ENCODE measurements around the gene TRPV2. TPM values are rescaled to one million over a fixed set of nuclear protein-coding genes. Genes with fewer than 3 reads are reported as not detected.

The TRPV2 gene
- total RNA-seq, 2 donors from 2014 or later = 7.1 to 11.0 TPM

- no peaks in the 10 kb centered on the region for H3K36me3 ChIP-seq
- no peak for DNase-seq (ENCODE audit: low spot score)
- no peak overlapping the region for H3K27ac ChIP-seq
- H3K27me3 ChIP-seq (replicated peaks; ENCODE audit: insufficient read depth) = no peaks in the 10 kb centered on the region
- 94% methylated on average over 17 of the region's 17 CpGs for WGBS
- no peak for TF ChIP-seq POLR2A (IDR thresholded peaks at IDR 0.05)
- no peak for TF ChIP-seq CTCF (IDR thresholded peaks at IDR 0.05)
- no peak for TF ChIP-seq POLR2AphosphoS5 (IDR thresholded peaks at IDR 0.05)
- no peaks in the 10 kb centered on the region for H3K4me1 ChIP-seq (replicated peaks)
- H3K9me3 ChIP-seq = no peaks in the 10 kb centered on the region
- intact Hi-C loops (cut with DNase I) = no loop called here
- no peak overlapping the region for H3K4me3 ChIP-seq
These were observed 45.6 kb downstream of the TRPV2 start for GRCh38 chr17:16460796-16461605.

GRCh38 chr17:16461606-16461866 is 46.2 kb downstream of the TRPV2 start:
- no peak for DNase-seq (ENCODE audit: low spot score)
- Histone ChIP-seq H3K9me3 (no peaks in the 10 kb centered on the region), H3K27me3 (replicated peaks; ENCODE audit: insufficient read depth) (no peaks in the 10 kb centered on the region), H3K36me3 (no peaks in the 10 kb centered on the region), H3K4me3 (no peak overlapping the region), H3K27ac (no peak overlapping the region), H3K4me1 (replicated peaks) (no peaks in the 10 kb centered on the region)
- TF ChIP-seq CTCF (IDR thresholded peaks at IDR 0.05) = no peak
- no peak for TF ChIP-seq POLR2A (IDR thresholded peaks at IDR 0.05)
- TF ChIP-seq POLR2AphosphoS5 (IDR thresholded peaks at IDR 0.05) = no peak
- intact Hi-C loops (cut with DNase I) = no loop called here
- 92% methylated on average over 3 of the region's 3 CpGs for WGBS

GRCh38 chr17:16462070-16462864 is 46.9 kb downstream of the TRPV2 start:
- no peaks in the 10 kb centered on the region for H3K4me1 ChIP-seq (replicated peaks)
- no peak for TF ChIP-seq POLR2AphosphoS5 (IDR thresholded peaks at IDR 0.05)
- no peak for TF ChIP-seq CTCF (IDR thresholded peaks at IDR 0.05)
- no peak for TF ChIP-seq POLR2A (IDR thresholded peaks at IDR 0.05)
- no peak for DNase-seq (ENCODE audit: low spot score)
- no peak overlapping the region for H3K27ac ChIP-seq
- no peaks in the 10 kb centered on the region for H3K9me3 ChIP-seq
- 87% methylated on average over 20 of the region's 20 CpGs for WGBS
- intact Hi-C loops (cut with DNase I) = no loop called here
- no peaks in the 10 kb centered on the region for H3K27me3 ChIP-seq (replicated peaks; ENCODE audit: insufficient read depth)
- H3K36me3 ChIP-seq = no peaks in the 10 kb centered on the region
- no peak overlapping the region for H3K4me3 ChIP-seq

GRCh38 chr17:16463358-16464302 is 48.3 kb downstream of the TRPV2 start:
- H3K4me3 ChIP-seq = no peak overlapping the region
- no peak overlapping the region for H3K27ac ChIP-seq
- no peaks in the 10 kb centered on the region for H3K9me3 ChIP-seq
- 47% methylated on average over 13 of the region's 13 CpGs for WGBS
- intact Hi-C loops (cut with DNase I) = no loop called here
- no peaks in the 10 kb centered on the region for H3K36me3 ChIP-seq
- DNase-seq (ENCODE audit: low spot score) = no peak
- H3K27me3 ChIP-seq (replicated peaks; ENCODE audit: insufficient read depth) = no peaks in the 10 kb centered on the region
- peaks cover 3% of the 10 kb centered on the region for H3K4me1 ChIP-seq (replicated peaks)
- TF ChIP-seq POLR2A (IDR thresholded peaks at IDR 0.05) (no peak), POLR2AphosphoS5 (IDR thresholded peaks at IDR 0.05) (no peak), CTCF (IDR thresholded peaks at IDR 0.05) (peak in 1 of 4 experiments; percentile 10)
